KMS-11 (cell line): ENCODE data around the gene PRKCE.

Experiments
- H2AFZ ChIP-seq: fragments of 200-600 bp; sonication (generic); 2 replicates; pipeline ENCODE4 v1.6.1; 2016; ENCODE audit warnings: antibody characterized with exemption, mixed run types, low read depth
- H3K27ac ChIP-seq: fragments of 200-600 bp; sonication (generic); 2 replicates; pipeline ENCODE4 v1.6.1; 2016; ENCODE audit warnings: mild to moderate bottlenecking, mixed run types
- H3K27me3 ChIP-seq: fragments of 200-600 bp; sonication (generic); 2 replicates; pipeline ENCODE4 v1.6.1; 2017; ENCODE audit warnings: mild to moderate bottlenecking, low read depth, mixed run types, moderate library complexity; ENCODE audit not compliant: insufficient read depth
- H3K36me3 ChIP-seq: fragments of 200-600 bp; sonication (generic); 2 replicates; pipeline ENCODE4 v1.6.1; 2017; ENCODE audit warnings: mild to moderate bottlenecking, mixed run types; ENCODE audit not compliant: insufficient read depth
- H3K4me1 ChIP-seq: fragments of 200-600 bp; sonication (generic); 2 replicates; pipeline ENCODE4 v1.6.1; 2016; ENCODE audit warnings: mild to moderate bottlenecking, low read depth, mixed run types; ENCODE audit not compliant: poor library complexity, severe bottlenecking
- H3K4me2 ChIP-seq: fragments of 200-600 bp; sonication (generic); 2 replicates; pipeline ENCODE4 v1.7.0; 2016; ENCODE audit warnings: mild to moderate bottlenecking, mixed run types
- H3K4me3 ChIP-seq: fragments of 200-600 bp; sonication (generic); IDR thresholded peaks from 2 replicates; pipeline ENCODE4 v1.6.1; 2017; ENCODE audit warnings: low read depth, low read length, mixed read lengths; ENCODE audit not compliant: insufficient read depth
- H3K79me2 ChIP-seq: fragments of 200-600 bp; sonication (generic); 2 replicates; pipeline ENCODE4 v1.6.1; 2016; ENCODE audit warnings: low read depth, mixed run types; ENCODE audit not compliant: insufficient read depth
- H3K9ac ChIP-seq: fragments of 200-600 bp; sonication (generic); 2 replicates; pipeline ENCODE4 v1.6.1; 2016; ENCODE audit warnings: mild to moderate bottlenecking, mixed run types
- H4K20me1 ChIP-seq: fragments of 200-600 bp; sonication (generic); 2 replicates; pipeline ENCODE4 v1.6.1; 2016; ENCODE audit warnings: mild to moderate bottlenecking, mixed run types; ENCODE audit not compliant: insufficient read depth
- CTCF ChIP-seq: fragments of 200-600 bp; sonication (generic); conservative IDR thresholded peaks from 2 replicates; pipeline ENCODE4 v1.6.1; 2017; ENCODE audit warnings: low read depth, mild to moderate bottlenecking, antibody characterized with exemption, low read length, moderate library complexity, mixed read lengths

PRKCE gene

GRCh38 chr2:45696708-45697107, 45.2 kb downstream of the PRKCE start:
- TF ChIP-seq CTCF, result no peak
- Histone ChIP-seq H3K27ac (no peak overlapping the region), H3K4me3 (no peak overlapping the region), H4K20me1 (no peaks in the 10 kb centered on the region), H2AFZ (no peak overlapping the region), H3K36me3 (no peaks in the 10 kb centered on the region), H3K9ac (no peak overlapping the region), H3K4me2 (no peak overlapping the region), H3K27me3 (no peaks in the 10 kb centered on the region), H3K4me1 (no peaks in the 10 kb centered on the region), H3K79me2 (no peaks in the 10 kb centered on the region)

GRCh38 chr2:45697190-45697589, 45.7 kb downstream of the PRKCE start:
- no peaks in the 10 kb centered on the region for H3K36me3 ChIP-seq
- no peak overlapping the region for H3K27ac ChIP-seq
- H4K20me1 ChIP-seq, result no peaks in the 10 kb centered on the region
- H3K4me3 ChIP-seq, result no peak overlapping the region
- H2AFZ ChIP-seq, result no peak overlapping the region
- no peaks in the 10 kb centered on the region for H3K79me2 ChIP-seq
- H3K9ac ChIP-seq, result no peak overlapping the region
- no peak for TF ChIP-seq CTCF
- H3K27me3 ChIP-seq, result no peaks in the 10 kb centered on the region
- H3K4me2 ChIP-seq, result no peak overlapping the region
- no peaks in the 10 kb centered on the region for H3K4me1 ChIP-seq

GRCh38 chr2:45698554-45698953, 47.1 kb downstream of the PRKCE start:
- Histone ChIP-seq H2AFZ (no peak overlapping the region), H3K4me1 (no peaks in the 10 kb centered on the region), H4K20me1 (no peaks in the 10 kb centered on the region), H3K79me2 (no peaks in the 10 kb centered on the region), H3K4me3 (no peak overlapping the region), H3K4me2 (no peak overlapping the region), H3K27me3 (no peaks in the 10 kb centered on the region), H3K27ac (no peak overlapping the region), H3K36me3 (no peaks in the 10 kb centered on the region), H3K9ac (no peak overlapping the region)
- TF ChIP-seq CTCF, result no peak

GRCh38 chr2:45699032-45699658, 47.7 kb downstream of the PRKCE start:
- Histone ChIP-seq H3K9ac (no peak overlapping the region), H3K4me2 (no peak overlapping the region), H3K27me3 (no peaks in the 10 kb centered on the region), H2AFZ (no peak overlapping the region), H3K27ac (no peak overlapping the region), H3K4me3 (no peak overlapping the region), H3K36me3 (no peaks in the 10 kb centered on the region), H3K4me1 (no peaks in the 10 kb centered on the region), H4K20me1 (no peaks in the 10 kb centered on the region), H3K79me2 (no peaks in the 10 kb centered on the region)
- TF ChIP-seq CTCF, result no peak
